GM21390 (cell line): Measurements from ENCODE around the gene RPL6.
A peak's percentile ranks its signal among the peaks of the same experiment; 100 is the strongest.
"Not testable (repeated sequence)": the region's sequence is repeated elsewhere in the genome, so short reads cannot be mapped to it uniquely, and the experiment has no call there.

Experiments
- ATAC-seq: cut with Tn5 transposase; IDR thresholded peaks from one replicate; pipeline ENCODE4 v1.9.1; 2021; ENCODE audit not compliant: unreplicated experiment

Gene RPL6

DNA sequence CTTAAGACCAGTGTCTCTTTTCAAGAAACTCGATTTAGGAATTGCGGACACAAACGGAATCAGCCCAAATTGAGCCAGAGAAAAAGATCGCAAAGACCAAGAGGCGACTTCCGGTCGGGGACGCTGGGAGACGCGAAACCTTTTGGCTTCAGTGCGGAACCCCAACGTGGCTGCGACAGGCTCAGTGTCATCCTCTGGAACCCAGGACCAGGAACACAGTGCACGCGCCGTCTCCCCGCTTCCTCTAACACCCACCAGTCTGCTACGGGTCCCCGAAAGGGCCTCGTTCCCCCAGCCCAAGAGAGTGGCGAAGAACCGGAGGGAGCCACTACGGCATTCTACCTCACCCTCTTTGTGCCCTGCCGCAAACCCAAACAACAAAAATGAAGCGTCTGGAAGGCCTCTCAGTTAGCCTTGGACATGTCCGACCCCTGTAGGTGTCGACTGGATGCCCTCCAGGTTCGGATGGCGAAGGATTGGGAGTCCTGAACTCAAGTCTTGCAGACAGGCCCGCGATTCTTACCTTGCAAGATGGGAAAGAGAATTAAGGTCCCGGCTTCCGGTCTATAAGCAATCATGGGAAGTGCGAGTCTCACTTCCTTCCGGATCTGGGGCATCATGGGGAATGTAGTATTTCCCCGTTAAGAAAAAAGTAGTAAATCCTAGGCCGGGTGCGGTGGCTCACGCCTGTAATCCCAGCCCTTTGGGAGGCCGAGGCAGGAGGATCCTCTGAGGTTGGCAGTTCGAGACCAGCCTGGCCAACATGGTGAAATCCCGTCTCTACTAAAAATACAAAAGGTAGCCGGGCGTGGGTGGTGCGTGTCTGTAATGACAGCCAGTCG lies at the start of gene RPL6:
Gene RPL6, minus strand, starts transcription at position 542 of the 842 bp plus-strand sequence. CDS start 949 bp downstream, outside the sequence.
- peak; percentile 92 for ATAC-seq

DNA sequence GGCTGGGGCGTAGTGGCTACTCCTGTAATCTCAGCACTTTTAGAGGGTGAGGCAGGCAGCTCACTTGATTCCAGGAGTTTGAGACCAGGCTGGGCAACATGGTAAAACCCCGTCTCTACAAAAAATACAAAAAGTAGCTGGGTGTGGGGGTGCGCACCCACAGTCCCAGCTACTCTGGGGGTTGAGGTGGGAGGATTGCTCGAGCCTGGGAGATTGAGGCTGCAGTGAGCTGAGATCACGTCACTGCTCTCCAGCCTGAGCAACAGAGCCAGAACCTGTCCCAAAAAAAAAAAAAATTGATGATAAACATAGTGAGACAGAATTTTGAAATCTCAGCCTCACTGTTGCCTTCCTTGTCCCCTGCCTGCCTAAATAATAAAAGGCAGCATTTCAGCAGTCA lies 49.3 kb upstream of the RPL6 start:
- ATAC-seq: no peak

DNA sequence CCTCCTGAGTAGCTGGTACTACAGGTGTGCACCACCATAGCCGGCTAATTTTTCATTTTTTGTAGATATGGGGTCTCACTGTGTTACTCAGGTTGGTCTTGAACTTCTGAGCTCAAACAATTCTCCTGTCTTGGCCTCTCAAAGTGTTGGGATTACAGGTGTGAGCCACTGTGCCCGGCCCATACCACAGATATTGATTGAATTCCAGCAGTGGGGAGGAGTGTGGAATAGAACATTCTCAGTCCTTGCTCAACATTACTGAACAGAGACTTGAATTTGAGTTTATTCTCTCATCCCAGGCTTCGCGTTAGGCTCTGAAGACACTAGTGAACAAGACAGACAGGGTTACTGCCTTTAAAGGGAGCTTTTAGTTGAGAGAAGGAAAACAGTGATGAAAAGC lies 48.9 kb upstream of the RPL6 start:
- ATAC-seq: no peak

DNA sequence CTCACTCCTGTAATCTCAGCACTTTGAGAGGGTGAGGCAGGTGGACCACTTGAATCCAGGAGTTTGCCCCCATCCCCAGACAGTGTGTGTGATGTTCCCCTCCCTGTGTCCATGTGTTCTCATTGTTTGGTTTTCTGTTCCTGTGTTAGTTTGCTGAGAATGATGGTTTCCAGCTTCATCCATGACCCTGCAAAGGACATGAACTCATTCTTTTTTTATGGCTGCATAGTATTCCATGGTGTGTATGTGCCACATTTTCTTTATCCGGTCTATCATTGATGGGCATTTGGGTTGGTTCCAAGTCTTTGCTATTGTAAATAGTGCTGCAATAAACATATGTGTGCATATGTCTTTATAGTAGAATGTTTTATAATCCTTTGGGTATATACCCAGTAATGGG lies 47.7 kb upstream of the RPL6 start:
- ATAC-seq: not testable (repeated sequence)

DNA sequence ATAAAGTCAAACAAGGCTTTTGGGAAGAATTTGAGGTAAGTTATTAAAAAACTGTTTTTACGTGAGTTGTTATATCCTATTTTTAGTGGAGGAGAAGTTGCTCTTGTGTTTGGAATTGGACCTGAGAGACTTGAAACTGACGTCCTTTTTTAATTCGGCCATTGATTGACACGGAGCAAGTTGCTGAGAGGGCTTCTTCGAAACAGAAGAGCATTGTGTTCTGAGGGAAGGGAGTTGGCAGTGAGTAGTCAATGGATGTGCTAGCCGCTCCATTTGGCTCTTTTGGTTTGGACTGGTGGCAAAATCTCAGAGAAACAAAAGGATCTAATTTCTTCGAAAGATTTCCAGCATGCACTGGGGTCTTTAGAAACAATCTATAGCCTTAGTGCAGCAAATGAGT lies 46.6 kb upstream of the RPL6 start:
- ATAC-seq: no peak

DNA sequence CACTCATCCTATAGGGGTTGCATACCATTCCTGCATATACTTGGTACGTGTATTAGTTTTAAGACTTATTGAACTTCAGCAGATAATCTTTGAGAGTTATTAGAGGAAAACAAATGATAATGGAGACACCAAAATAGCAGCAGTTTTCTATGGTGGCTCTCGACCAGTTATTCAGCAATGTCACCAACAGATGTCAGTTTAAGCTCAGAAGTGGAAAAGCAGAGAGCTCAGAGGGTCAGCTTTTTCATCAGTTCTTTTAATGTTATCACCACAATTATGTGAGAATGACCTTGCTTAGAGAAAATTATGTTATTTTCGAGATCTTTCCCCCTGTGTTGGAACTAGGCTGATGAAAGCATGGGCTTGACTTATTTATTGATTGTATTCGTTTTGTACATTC lies 41.3 kb upstream of the RPL6 start:
- no peak for ATAC-seq

DNA sequence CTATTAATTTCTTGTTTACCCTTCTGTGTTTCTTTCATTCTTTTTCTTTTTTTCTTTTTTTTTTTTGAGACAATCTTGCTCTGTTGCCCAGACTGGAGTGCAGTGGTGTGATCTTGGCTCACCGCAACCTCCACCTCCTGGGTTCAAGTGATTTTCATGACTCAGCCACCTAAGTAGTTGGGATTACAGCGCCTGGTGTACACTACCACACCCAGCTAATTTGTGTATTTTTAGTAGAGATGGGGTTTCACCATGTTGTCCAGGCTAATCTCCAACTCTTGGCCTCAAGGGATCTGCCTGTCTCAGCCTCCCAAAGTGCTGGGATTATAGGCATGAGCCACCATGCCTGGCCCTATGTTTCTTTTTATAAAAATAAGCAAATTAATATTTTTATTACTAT lies 38.8 kb upstream of the RPL6 start:
- not testable (repeated sequence) for ATAC-seq

DNA sequence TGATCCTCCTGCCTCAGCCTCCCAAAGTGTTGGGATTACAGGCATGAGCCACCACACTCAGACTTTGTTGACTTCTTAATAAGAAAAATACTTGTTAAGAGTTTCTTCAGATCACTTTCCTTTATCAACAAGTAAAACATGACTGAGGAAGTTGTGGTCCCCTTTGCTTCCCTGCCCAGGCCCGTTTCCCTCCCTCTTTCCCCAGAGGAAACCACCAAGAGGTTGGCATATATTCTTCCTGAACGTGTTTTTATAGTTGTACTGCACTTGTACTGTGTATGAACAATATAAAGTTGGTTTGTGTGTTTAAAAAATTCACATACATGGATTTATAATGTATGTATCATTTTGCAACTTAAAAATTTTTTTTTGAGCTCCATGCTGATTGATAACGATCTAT lies 37.7 kb upstream of the RPL6 start:
- no peak for ATAC-seq

DNA sequence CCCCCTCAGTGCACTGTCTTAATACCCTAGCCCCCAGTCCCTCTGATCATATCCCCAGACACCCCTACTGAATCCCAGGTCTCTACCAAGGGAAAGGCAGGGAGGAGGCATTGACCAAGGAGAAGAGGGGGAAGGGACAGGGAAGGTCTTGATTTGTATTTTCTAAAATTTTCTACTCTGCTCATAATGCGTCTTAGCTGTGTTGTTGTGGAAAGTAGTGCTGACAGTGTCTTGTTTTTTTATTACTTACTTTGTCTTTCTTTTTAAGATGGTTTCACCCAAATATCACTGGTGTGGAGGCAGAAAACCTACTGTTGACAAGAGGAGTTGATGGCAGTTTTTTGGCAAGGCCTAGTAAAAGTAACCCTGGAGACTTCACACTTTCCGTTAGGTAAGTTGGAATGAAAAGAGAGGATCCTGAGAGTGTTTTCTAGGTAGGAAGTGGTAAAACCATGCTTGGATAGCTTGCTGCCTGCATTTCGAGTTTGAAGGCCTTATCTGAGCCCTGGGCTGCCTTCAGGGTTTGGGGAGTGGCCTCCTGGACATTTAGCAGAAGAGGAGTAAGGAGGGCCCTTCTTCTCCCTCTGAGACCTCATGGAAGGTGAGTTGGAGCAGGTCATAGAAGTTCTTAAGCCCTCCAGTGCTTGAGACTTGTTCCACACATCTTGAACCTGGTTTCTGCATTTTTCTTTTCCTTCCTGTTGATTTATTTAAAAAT lies 36.8 kb upstream of the RPL6 start:
- no peak for ATAC-seq

DNA sequence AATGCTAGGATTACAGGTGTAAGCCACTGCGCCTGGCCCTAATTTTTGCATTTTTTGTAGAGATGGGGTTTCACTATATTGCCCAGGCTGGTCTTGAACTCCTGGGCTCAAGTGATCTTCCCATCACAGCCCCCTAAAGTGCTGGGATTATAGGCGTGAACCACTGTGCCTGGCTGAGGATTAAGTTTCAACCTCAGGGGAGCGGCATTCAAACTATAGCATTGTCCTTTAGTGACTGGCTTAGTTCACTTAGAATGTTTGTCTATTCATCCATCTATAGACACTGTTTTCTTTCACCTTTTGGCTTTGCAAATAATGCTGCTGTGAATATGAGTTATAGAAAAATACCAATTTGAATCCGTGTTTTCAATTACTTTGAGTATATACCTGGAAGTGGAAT lies 34.5 kb upstream of the RPL6 start:
- ATAC-seq: no peak

DNA sequence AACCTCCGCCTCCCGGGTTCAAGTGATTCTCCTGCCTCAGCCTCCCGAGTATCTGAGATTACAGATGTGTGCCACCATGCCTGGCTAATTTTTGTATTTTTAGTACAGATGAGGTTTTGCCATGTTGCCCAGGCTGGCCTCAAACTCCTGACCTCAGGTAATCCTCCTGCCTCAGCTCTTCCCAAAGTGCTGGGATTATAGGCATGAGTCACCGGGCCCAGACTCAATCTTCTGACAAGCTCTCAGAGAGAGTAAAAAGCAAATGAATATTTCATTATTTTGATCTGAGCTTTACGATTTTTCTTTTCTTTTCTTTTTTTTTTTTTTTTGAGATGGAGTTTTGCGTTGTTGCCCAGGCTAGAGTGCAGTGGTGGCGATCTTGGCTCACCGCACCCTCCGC lies 31.2 kb upstream of the RPL6 start:
- not testable (repeated sequence) for ATAC-seq

DNA sequence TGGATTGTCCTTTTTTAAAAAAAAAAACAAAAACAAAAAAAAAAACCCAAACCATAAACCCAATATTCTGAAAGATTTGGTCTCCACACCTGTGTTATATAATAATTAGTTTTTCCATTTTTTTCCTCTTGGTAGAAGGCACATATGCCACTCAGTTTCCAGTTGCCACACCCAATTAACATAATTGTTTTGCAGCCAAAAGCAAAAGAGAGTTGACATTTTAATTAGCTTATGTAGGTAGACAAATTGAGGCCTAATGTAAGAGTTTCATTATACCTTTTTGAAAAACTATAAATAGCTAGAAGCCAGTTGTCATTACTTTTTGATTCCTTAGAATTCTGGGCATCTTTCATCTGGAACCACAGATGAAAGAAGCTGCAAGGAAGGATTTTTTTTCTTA lies 30.4 kb upstream of the RPL6 start:
- no peak for ATAC-seq

DNA sequence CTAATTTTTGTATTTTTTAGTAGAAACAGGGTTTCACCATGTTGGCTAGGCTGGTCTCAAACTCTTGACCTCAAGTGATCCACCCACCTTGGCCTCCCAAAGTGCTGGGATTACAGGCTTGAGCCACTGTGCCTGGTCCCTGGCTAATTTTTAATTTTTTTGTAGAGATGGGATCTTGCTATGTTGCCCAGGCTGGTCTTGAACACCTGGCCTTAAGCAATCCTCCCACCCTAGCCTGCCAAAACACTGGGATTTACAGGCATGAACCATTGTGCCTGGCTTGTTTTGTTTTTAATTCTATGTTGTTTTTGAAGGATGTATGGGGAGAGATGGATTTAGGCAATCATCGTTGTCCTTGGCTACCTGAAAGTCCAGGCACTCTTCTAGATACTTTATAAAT lies 29.2 kb upstream of the RPL6 start:
- ATAC-seq: not testable (repeated sequence)

DNA sequence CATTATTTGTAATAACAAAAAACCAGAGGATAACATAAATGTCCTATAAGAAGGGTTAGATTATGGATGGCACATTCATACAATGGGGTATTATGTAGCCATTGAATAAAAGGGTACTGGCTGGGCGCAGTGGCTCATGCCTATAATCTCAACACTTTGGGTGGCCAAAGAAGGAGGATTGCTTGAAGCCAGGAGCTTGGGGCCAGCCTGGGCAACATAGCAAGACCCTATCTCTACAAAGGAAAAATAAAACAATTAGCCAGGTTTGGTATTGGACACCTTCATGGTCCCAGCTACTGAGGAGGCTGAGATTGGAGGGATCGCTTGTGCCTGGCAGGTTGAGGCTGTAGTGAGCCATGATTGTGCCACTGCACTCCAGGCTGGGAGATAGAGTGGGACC lies 24.1 kb upstream of the RPL6 start:
- ATAC-seq: no peak

DNA sequence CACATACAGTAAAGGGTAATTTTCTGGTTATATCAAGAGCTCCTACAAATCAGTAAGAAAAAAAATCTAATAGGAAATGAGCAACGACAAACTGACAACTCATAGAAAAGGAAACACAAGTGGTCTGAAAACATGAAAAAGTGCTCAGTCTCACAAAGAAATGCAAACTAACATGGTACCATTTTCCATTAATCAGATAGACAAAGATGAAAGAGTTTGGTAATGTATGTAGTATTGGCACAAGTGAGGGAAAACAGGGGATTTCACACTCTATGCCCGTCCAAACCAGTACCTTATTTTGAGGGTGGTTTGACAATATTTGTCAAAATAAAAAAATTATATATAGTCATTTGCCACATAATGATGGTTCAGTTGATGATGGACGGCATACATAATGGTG lies 22.6 kb upstream of the RPL6 start:
- ATAC-seq: no peak

DNA sequence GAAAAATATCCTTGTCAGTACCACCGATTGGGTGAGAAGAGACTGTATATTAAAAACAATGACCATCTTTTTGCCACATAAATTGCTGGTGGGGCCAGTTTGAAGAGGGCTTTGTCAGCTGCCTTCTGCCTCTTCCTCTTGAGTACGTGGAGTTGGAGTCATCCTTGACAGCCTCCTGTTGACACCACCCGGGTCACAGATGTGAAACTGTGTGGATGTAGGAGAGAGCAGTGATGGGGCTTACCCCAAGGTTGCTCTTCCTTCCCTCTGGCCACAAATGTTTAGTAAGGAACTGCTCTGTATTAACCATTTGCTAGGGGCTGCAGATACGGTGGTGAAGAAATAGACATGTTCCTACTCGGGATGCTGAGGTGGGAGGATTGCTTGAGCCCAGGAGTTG lies 21.5 kb upstream of the RPL6 start:
- ATAC-seq: no peak

DNA sequence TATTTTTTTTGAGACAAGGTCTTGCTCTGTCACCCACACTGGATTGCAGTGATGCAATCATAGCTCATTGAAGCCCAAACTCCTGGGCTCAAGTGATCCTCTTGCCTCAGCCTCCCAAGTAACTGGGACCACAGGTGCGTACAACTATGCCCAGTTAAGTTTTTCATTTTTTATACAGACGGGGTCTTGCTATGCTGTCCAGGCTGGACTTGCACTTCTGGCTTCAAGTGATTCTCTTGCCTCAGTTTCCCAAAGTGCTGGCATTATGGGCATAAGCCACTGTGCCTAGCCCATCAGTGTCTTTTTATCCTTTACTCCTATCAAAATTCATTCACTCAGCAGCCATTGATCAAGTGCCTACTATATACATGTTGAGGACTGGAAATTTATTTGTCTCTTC lies 18.4 kb upstream of the RPL6 start:
- no peak for ATAC-seq

DNA sequence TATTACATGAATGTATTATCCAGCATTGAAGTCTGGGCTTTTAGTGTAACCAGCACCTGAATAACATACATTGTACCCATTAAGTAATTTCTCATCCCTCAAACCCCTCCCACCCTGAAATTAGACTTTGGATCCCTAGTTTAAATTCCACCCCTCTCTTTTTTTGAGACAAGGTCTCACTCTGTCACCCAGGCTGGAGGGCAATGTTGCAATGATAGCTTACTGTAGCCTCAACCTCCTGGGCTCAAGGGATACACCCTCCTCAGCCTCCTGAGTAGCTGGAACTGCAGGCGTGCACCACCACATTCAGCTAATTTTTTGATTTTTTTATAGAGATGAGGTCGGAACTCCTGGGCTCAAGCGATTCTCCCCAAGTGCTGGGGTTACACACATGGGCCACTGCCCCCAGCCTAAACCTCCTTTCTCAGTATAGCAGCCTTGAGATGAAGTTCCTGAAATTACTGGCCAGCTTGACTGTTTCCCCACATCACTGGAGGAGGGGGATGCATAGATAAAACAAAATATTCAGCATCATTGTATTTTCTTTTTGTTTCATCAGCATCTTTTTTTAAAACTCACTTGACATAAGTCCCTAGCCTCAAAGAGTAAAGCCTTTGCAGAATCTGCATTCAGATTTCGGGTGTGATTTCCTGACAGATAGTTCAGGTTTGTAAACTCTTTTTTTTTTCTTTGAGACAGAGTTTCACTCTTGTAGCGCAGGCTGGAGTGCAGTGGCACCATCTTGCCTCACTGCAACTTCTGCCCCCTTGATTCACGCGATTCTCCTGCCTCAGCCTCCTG lies 16.4 kb upstream of the RPL6 start:
- no peak for ATAC-seq

DNA sequence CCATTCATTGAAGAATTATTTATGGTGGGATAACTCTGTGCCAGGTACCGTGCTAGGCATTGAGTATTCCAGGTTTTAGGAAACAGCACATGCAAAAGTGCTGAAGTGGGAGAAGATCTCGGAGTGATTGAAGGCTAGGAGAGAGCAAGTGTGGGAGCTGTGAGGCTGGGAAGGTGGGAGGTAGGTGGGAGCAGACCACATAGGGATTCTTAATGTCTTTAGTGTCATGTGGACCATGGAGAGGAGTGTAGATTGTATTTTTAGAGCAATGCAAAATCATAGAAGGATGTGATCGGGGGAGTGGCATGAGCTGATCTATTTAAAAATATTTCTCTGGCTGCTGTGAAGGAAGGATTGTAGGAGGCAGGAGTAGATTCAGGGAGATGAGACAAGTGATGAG lies 14.7 kb upstream of the RPL6 start:
- ATAC-seq: no peak

DNA sequence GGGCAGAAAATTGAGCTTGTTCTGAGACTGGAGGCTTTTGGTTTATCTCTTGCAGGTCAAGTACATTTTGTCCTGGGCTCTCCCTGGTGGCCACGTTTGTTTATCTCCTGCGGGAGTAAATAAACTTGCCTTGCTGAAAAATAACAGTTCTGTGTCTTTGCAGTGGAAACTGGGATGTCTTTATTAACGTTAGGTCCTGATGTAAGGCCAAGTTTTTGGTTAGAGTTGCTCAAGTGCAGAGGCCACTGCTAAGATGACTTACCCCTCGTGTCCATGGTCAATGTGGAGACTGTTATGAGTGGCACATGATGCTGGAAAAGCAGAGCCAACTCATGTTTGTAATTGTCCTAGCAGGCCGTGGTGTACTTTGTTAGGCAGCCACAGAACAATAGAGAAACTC lies 13.1 kb upstream of the RPL6 start:
- no peak for ATAC-seq

DNA sequence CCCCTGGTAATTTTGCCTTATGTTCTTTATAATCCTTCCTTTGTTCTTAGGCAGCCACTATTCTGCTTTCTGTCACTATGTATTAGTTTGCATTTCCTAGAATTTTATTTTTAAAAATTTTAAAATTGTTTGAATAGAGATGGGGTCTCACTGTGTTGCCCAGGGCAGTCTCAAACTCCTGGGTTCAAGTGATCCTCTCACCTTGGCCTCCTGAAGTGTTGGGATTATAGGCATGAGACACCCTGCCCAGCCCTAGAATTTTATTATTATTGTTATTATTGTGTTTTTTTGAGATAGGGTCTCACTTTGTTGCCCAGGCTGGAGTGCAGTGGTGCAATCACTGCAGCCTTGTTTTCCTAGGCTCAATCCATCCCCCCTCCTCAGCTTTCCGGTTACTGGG lies 12.0 kb upstream of the RPL6 start:
- ATAC-seq: no peak

DNA sequence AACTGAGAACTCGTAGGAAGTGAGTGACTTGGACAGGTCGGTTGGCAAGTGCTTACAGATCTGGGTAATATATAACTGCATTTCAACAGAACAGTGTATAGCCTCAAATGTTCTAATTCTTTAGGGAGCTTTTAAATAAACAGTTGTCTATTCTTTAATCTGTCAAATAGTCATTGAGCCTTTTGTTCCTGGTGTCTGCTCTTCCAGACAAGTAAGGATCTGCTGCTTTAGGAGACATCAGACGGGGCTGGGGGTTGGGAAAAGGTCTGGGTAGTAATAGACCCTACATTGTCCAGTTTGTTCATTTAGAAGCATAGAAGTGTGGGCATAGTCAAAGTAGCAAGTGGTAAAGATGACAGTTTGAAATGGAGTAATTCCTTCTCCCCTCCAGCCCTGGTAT lies 11.3 kb upstream of the RPL6 start:
- no peak for ATAC-seq
